ENCODE results near the gene AKT1. TPM values are rescaled to one million over a fixed set of nuclear protein-coding genes. Genes with fewer than 3 reads are reported as not detected.

The AKT1 gene
- total and polyA plus RNA-seq, 2 of the 4 experiments (the other 2 are of a cell fraction) = 193 to 221 TPM

- no peak for TF ChIP-seq CTCF (conservative IDR thresholded peaks at IDR 0.05; ENCODE audit: low read depth, low read length)
- no peak for TF ChIP-seq RAD21 (IDR thresholded peaks at IDR 0.05; ENCODE audit: low read length)
- no peak for TF ChIP-seq NFE2L2 (IDR thresholded peaks at IDR 0.05; ENCODE audit: low read depth, low read length)
- no peak for TF ChIP-seq CHD1 (IDR thresholded peaks at IDR 0.05; ENCODE audit: low read depth, low read length)
Measured at GRCh38 chr14:104797115-104798044, 1.8 kb upstream of the AKT1 start (continued).
